Mononuclear cell (primary cell): Measurements from ENCODE around the gene PLEKHN1. TPM values are rescaled to one million over a fixed set of nuclear protein-coding genes. Genes with fewer than 3 reads are reported as not detected.
A peak's percentile ranks its signal among the peaks of the same experiment; 100 is the strongest.

Source experiments
- H3K27me3 ChIP-seq: 2 replicates; pipeline ENCODE4 v1.6.0; 2011; ENCODE audit warnings: low read length, control low read depth; ENCODE audit not compliant: insufficient read depth
- H3K4me1 ChIP-seq: 2 replicates; pipeline ENCODE4 v1.5.1; 2011; ENCODE audit warnings: mild to moderate bottlenecking, low read length, control low read depth; ENCODE audit not compliant: insufficient read depth
- H3K4me3 ChIP-seq: 2 replicates; pipeline ENCODE4 v1.5.1; 2011; ENCODE audit warnings: mild to moderate bottlenecking, low read length, moderate library complexity
- H3K9me3 ChIP-seq: 2 replicates; pipeline ENCODE4 v1.5.1; 2011; ENCODE audit warnings: low read depth, mild to moderate bottlenecking, control low read depth, low read length
- total RNA-seq: library from RNA; depleted of rRNA; stranded (reverse); fragments of >200 nt; gene quantifications from one replicate; pipeline ENCODE4 v1.2.3, GENCODE V29; 2012

PLEKHN1 gene
- total RNA-seq, 1 donor, result 0.10 TPM

DNA sequence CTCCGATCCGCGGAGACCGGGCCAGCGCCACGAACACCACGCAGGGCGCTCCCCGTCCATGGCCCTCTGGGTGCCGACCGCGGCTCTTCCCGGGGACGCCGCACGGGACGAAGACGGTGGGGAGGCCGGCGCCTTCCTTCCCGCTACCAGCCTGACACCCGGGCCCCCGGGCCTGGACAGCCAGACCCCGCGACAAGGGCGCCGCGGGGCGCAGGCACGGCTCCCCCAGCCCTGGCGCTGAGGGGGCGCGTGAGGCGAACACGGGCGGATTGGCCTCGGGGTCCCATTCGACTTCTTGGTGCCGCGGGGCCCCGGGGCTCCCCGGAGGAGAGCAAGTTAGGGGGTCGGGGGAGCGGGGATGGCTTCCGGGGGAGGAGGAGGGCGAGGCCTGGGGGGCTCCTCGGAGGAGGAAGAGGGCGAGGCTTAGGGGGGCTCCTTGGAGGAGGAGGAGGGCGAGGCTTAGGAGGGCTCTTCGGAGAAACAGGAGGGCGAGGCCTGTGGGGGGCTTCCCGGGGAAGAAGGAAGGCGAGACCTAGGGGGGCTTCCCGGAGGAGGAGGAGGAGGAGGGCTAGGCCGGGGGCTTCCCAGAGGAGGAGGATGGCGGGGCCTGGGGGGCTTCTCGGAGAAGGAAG lies 6.4 kb upstream of the PLEKHN1 start:
- Histone ChIP-seq H3K9me3 (no peaks in the 10 kb centered on the region), H3K4me3 (peak overlapping the region; percentile 41), H3K27me3 (no peaks in the 10 kb centered on the region), H3K4me1 (peaks cover 36% of the 10 kb centered on the region)

DNA sequence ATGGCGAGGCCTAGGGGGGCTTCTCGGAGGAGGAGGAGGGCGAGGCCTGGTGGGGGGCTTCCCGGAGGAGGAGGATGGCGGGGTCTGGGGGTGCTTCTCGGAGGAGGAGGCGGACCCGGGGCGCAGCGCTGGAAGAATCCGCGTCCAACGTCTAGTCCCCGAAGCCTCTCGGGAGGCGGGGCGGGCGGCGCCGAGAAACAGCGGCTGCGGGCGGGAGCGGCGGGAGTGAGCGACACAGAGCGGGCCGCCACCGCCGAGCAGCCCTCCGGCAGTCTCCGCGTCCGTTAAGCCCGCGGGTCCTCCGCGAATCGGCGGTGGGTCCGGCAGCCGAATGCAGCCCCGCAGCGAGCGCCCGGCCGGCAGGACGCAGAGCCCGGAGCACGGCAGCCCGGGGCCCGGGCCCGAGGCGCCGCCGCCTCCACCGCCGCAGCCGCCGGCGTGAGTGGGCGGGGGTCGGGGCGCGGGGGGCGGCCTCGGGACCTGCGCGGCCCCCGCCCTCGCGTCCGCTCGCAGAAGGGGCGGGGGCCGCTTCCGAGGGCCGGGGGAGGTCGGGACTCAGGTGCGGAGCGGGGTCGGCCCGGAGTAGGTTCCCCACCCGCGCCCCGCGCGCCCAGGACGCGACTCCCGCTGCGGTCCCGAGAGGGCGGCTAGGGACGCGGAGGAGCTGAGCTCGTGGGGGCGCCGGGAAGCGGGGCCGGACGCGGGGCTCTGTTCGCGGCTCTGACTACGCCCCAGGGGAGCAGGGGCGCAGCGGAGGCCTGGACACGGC lies 5.7 kb upstream of the PLEKHN1 start, which contains the start of gene KLHL17:
Gene KLHL17, plus strand, starts transcription at position 222 of the 769 bp plus-strand sequence. Its CDS starts 110 bp downstream, at position 332.
- Histone ChIP-seq H3K9me3 (no peaks in the 10 kb centered on the region), H3K4me3 (peak within 1 kb of the TSS; percentile 41), H3K4me1 (peaks cover 35% of the 10 kb centered on the region), H3K27me3 (no peaks in the 10 kb centered on the region)

DNA sequence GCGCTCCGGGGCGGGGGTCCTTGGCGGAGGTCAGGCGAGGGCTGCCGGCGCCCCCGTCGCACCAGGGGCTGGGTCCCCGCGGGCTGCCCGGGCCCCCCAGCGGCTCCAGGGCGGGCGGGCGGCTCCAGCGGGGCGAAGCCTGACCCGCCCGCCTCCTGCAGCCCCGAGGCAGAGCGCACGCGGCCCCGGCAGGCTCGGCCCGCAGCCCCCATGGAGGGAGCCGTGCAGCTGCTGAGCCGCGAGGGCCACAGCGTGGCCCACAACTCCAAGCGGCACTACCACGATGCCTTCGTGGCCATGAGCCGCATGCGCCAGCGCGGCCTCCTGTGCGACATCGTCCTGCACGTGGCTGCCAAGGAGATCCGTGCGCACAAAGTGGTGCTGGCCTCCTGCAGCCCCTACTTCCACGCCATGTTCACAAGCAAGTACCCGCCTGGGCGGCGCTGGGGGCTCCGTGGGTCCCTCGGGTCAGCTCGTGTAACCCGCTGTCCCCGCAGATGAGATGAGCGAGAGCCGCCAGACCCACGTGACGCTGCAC lies 5.1 kb upstream of the PLEKHN1 start:
- Histone ChIP-seq H3K4me1 (peaks cover 36% of the 10 kb centered on the region), H3K27me3 (no peaks in the 10 kb centered on the region), H3K4me3 (peak overlapping the region; percentile 41), H3K9me3 (no peaks in the 10 kb centered on the region)

DNA sequence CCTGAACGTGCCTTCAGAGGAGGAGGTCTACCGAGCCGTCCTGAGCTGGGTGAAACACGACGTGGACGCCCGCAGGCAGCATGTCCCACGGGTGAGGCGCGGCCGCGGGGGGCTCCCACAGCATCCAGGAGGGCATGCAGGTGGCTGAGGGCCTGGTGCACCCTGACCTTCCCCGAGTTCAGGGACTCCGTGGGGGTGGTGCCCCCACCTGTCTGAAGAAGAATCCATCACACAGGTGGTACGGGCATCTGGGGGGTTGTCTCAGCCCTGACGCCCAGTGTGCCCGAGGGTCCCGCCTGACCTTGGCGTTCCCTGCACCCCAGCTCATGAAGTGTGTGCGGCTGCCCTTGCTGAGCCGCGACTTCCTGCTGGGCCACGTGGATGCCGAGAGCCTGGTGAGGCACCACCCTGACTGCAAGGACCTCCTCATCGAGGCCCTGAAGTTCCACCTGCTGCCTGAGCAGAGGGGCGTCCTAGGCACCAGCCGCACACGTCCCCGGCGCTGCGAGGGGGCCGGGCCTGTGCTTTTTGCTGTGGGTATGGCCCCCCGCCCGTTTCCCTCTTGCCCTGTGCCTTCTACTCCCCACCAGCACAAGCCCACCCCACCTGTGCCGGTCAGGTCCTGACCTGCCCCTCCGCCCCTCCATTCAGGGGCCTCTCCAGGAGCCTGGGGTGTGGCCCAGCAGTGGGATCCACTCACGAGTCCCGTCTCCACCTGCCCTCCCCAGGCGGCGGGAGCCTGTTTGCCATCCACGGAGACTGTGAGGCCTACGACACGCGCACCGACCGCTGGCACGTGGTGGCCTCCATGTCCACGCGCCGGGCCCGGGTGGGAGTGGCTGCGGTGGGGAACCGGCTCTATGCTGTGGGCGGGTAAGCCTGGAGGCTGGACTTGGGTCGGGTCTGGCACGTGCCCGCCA lies 3.6 kb upstream of the PLEKHN1 start:
- Histone ChIP-seq H3K4me3 (no peak overlapping the region), H3K4me1 (peaks cover 40% of the 10 kb centered on the region), H3K9me3 (no peaks in the 10 kb centered on the region), H3K27me3 (no peaks in the 10 kb centered on the region)

- Histone ChIP-seq H3K9me3 (no peaks in the 10 kb centered on the region), H3K4me1 (peaks cover 34% of the 10 kb centered on the region), H3K27me3 (no peaks in the 10 kb centered on the region), H3K4me3 (no peak overlapping the region)
Observed at GRCh38 chr1:963301-963651, 3.0 kb upstream of the PLEKHN1 start.

GRCh38 chr1:963746-964525 lies 2.3 kb upstream of the PLEKHN1 start:
- no peak overlapping the region for H3K4me3 ChIP-seq
- H3K9me3 ChIP-seq, result no peaks in the 10 kb centered on the region
- no peaks in the 10 kb centered on the region for H3K27me3 ChIP-seq
- peaks cover 30% of the 10 kb centered on the region for H3K4me1 ChIP-seq

DNA sequence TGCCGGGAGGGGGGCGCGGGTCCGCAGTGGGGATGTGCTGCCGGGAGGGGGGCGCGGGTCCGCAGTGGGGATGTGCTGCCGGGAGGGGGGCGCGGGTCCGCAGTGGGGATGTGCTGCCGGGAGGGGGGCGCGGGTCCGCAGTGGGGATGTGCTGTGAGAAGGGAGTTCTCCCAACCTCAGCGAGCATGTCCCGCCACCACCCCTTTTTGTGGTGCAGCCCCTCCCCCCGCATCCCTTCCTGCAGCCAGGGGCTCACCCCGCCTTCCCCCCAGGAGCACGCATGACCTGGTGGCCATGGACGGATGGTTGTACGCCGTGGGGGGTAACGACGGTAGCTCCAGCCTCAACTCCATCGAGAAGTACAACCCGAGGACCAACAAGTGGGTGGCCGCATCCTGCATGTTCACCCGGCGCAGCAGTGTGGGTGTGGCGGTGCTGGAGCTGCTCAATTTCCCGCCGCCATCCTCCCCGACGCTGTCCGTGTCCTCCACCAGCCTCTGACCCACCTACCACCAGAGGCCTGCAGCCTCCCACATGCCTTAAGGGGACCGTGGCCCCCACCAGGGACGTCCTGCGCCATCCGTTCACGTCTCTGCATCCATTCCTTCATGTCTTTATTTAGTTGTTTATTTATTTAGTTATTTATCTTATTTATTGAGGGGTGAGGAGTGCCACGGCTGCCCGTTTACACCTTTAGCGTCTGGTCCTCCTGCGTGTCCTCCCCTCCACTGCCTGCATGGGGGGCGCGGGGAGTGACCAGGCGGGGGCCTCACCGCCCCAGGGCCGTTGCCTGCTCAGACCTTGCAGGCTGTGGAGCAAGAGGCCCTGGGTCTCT lies 1.4 kb upstream of the PLEKHN1 start:
- Histone ChIP-seq H3K9me3 (no peaks in the 10 kb centered on the region), H3K4me3 (no peak overlapping the region), H3K27me3 (peaks cover 3% of the 10 kb centered on the region), H3K4me1 (peaks cover 24% of the 10 kb centered on the region)

DNA sequence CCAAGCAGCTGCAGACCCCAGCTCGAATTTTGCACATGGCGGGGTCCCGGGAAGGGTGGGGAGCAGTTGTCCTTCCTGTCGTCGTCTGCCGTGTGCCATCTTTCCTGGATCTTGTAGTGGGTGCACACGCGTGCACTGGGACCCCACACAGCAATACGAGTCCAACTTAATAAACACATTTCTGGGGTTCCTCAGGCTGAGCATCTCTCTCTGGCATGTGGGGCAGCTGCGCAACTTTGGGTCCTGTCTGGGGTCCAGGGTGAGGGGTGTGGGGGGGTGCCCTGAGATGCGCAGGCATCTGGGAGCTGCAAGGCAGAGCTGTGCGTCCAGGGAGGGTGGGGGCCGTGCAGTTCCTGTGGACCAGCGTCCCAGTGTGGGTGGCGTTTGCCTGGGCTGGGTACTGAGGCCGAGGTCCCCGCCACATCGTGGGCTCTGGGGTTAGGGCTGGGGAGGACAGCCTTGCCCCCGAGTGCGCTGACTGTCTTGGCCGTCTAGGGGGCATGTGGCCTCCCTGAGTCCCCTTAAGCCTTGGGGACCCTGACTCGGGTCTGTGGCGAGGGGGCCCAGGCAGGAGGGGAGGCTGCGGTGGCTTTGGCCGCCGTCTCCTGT lies 652 bp upstream of the PLEKHN1 start:
- no peak overlapping the region for H3K4me3 ChIP-seq
- peaks cover 24% of the 10 kb centered on the region for H3K4me1 ChIP-seq
- H3K9me3 ChIP-seq, result no peaks in the 10 kb centered on the region
- H3K27me3 ChIP-seq, result peaks cover 3% of the 10 kb centered on the region

DNA sequence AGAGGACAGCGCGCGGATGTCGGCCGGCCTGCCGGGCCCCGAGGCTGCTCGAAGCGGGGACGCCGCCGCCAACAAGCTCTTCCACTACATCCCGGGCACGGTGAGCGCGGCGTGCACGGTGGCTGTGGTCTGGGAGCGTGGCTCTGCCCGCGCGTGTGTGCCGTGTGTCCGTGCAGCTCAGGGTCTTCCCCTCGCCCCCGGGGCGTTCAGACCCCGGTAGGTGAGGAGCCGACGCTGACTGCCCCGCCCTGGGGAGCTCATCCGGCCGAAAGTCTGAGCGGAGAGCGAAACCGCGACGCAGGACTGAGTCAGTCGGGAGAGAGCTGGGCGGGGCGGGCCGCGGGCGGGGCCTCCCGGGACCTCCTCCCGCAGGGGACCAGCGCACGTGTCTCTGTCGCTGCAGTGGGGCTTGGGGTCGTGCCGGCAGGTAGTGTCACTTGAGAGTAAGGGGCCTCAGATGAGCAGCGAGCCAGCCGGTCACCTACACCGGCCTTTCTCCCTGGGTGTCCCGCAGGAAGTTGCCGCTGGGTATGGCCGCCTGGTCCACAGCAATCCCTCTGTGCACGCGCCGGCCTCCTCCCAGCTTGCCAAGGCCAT lies 520 bp downstream of the PLEKHN1 start:
- Histone ChIP-seq H3K27me3 (peaks cover 6% of the 10 kb centered on the region), H3K4me3 (peak overlapping the region; percentile 46), H3K9me3 (no peaks in the 10 kb centered on the region)

GRCh38 chr1:967466-968343 lies 1.4 kb downstream of the PLEKHN1 start:
- peaks cover 6% of the 10 kb centered on the region for H3K27me3 ChIP-seq
- H3K9me3 ChIP-seq, result no peaks in the 10 kb centered on the region
- H3K4me3 ChIP-seq, result no peak overlapping the region
- H3K4me1 ChIP-seq, result peaks cover 19% of the 10 kb centered on the region

More for the DNA sequence above, 520 bp downstream of the PLEKHN1 start:
- H3K4me1 ChIP-seq, result peaks cover 19% of the 10 kb centered on the region

- Histone ChIP-seq H3K4me1 (peaks cover 19% of the 10 kb centered on the region), H3K27me3 (peaks cover 6% of the 10 kb centered on the region), H3K9me3 (no peaks in the 10 kb centered on the region)
Observed at GRCh38 chr1:969260-969855, 3.1 kb downstream of the PLEKHN1 start.

More at GRCh38 chr1:969260-969855, 3.1 kb downstream of the PLEKHN1 start:
- H3K4me3 ChIP-seq, result no peak overlapping the region
